ENCODE measurements around the gene P2RY12. TPM values are rescaled to one million over a fixed set of nuclear protein-coding genes. Genes with fewer than 3 reads are reported as not detected.

P2RY12 gene
- total and polyA plus RNA-seq, 9 of the 15 experiments (the other 6 are each of a cell fraction or from before 2014, with no cell fraction given): not detected

DNA sequence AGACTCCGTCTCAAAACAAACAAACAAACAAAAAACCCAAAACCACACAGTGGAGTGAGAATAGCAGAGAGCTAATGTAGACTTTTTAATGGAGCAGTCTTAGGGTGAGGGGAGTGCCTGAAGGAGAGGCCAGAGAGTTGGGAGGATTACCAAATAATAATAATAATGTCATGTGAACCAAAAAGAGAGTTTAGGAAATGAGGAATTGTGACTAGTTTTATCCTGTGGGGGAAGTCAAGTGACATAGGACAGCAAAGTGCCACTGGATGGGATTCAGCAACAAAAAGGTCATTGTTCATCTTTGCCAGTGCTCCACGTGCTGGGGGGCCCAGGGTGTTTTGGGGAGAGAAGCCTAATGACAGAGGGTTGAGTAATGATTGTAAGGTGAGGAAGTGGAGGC, 80.8 kb downstream of the P2RY12 start:
- no TSS peak for BruUV-seq (replicated peaks)
- FAIRE-seq: no peak
- H3K4me3 ChIP-seq: no peak overlapping the region
- no peaks in the 10 kb centered on the region; the same call in 1 of the 2 replicates for H4K20me1 ChIP-seq (replicated peaks; ENCODE audit: control insufficient read depth, insufficient read depth, low read length)
- ChIA-PET POLR2A (no interaction called here), CTCF (ENCODE audit: low intra/inter-chr PET ratio) (no interaction called here)
- intact Hi-C loops (cut with micrococcal nuclease): no loop called here
- H3K9me3 ChIP-seq (replicated peaks; ENCODE audit: control insufficient read depth, insufficient read depth, low read depth, low read length): no peaks in the 10 kb centered on the region
- in situ Hi-C loops (cut with MboI): no loop called here
- no peaks in the 10 kb centered on the region for H3K79me2 ChIP-seq (ENCODE audit: control insufficient read depth, insufficient read depth, low read length)
- no peak overlapping the region for H3K27ac ChIP-seq (ENCODE audit: extremely low read depth, low read depth, low read length)
- no peak overlapping the region for H3K4me2 ChIP-seq (ENCODE audit: insufficient read depth, low read length)
- no peak overlapping the region for H3K9ac ChIP-seq (ENCODE audit: insufficient read depth in 1 of 2, low read depth in 2 of 2, low read length in 2 of 2)
- H3K27me3 ChIP-seq (ENCODE audit: control insufficient read depth in 2 of 2, insufficient read depth in 2 of 2, low read length in 2 of 2): peaks cover 3 to 9% of the 10 kb centered on the region in 2 experiments; a peak in 3 of 5 replicates
- 0% methylated on average over 2 of the region's 2 CpGs for WGBS (ENCODE audit: insufficient coverage, low coverage, missing lambda C conversion rate)
- ATAC-seq: no peak
- no peaks in the 10 kb centered on the region for H3K36me3 ChIP-seq (ENCODE audit: control insufficient read depth, insufficient read depth, low read length)
- no peak overlapping the region for H2AFZ ChIP-seq (ENCODE audit: low read depth, low read length)
- H3K9me1 ChIP-seq (ENCODE audit: control insufficient read depth, insufficient read depth, low read length): peaks cover 3% of the 10 kb centered on the region
- no peaks in the 10 kb centered on the region for H3K4me1 ChIP-seq (replicated peaks in 1 of 2; ENCODE audit: control insufficient read depth in 2 of 2, insufficient read depth in 2 of 2, low read length in 2 of 2)
- DNase-seq (ENCODE audit: extremely low read depth in 1 of 4, low spot score in 3 of 4): no peak
- TF ChIP-seq EGR1 (conservative IDR thresholded peaks at IDR 0.05) (no peak), ZBTB17 (CRISPR knock-in tag; IDR thresholded peaks at IDR 0.05) (no peak), ZNF140 (CRISPR knock-in tag; IDR thresholded peaks at IDR 0.05) (no peak), ETS2 (tag; IDR thresholded peaks at IDR 0.05; ENCODE audit: borderline replicate concordance, poor library complexity, severe bottlenecking) (no peak), GTF2E2 (tag; IDR thresholded peaks at IDR 0.05) (no peak), HMGN3 (IDR thresholded peaks at IDR 0.05; ENCODE audit: borderline replicate concordance, extremely low read depth, insufficient read length, low read depth, low read length) (no peak), THRAP3 (IDR thresholded peaks at IDR 0.05; ENCODE audit: borderline replicate concordance) (no peak), TCFL5 (CRISPR knock-in tag; conservative IDR thresholded peaks at IDR 0.05) (no peak), TGIF2 (CRISPR knock-in tag; IDR thresholded peaks at IDR 0.05) (no peak), SIRT6 (IDR thresholded peaks at IDR 0.05; ENCODE audit: low read depth, low read length) (no peak)
- TF ChIP-seq, protein P1, sequence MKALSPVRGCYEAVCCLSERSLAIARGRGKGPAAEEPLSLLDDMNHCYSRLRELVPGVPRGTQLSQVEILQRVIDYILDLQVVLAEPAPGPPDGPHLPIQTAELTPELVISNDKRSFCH (CRISPR knock-in tag; IDR thresholded peaks at IDR 0.05): no peak
- TF ChIP-seq, protein P1 (tag; IDR thresholded peaks at IDR 0.05): no peak
- TF ChIP-seq, protein P2, sequence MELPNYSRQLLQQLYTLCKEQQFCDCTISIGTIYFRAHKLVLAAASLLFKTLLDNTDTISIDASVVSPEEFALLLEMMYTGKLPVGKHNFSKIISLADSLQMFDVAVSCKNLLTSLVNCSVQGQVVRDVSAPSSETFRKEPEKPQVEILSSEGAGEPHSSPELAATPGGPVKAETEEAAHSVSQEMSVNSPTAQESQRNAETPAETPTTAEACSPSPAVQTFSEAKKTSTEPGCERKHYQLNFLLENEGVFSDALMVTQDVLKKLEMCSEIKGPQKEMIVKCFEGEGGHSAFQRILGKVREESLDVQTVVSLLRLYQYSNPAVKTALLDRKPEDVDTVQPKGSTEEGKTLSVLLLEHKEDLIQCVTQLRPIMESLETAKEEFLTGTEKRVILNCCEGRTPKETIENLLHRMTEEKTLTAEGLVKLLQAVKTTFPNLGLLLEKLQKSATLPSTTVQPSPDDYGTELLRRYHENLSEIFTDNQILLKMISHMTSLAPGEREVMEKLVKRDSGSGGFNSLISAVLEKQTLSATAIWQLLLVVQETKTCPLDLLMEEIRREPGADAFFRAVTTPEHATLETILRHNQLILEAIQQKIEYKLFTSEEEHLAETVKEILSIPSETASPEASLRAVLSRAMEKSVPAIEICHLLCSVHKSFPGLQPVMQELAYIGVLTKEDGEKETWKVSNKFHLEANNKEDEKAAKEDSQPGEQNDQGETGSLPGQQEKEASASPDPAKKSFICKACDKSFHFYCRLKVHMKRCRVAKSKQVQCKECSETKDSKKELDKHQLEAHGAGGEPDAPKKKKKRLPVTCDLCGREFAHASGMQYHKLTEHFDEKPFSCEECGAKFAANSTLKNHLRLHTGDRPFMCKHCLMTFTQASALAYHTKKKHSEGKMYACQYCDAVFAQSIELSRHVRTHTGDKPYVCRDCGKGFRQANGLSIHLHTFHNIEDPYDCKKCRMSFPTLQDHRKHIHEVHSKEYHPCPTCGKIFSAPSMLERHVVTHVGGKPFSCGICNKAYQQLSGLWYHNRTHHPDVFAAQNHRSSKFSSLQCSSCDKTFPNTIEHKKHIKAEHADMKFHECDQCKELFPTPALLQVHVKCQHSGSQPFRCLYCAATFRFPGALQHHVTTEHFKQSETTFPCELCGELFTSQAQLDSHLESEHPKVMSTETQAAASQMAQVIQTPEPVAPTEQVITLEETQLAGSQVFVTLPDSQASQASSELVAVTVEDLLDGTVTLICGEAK (IDR thresholded peaks at IDR 0.05): no peak
- TF ChIP-seq, protein P2 (CRISPR knock-in tag; IDR thresholded peaks at IDR 0.05): no peak

Measured in K562 (cell line).